ENCODE measurements around the gene SLC25A21. TPM values are rescaled to one million over a fixed set of nuclear protein-coding genes. Genes with fewer than 3 reads are reported as not detected.

SLC25A21 gene
- total and polyA plus RNA-seq, 2 experiments from 2014 or later = 10.6 to 12.1 TPM

DNA sequence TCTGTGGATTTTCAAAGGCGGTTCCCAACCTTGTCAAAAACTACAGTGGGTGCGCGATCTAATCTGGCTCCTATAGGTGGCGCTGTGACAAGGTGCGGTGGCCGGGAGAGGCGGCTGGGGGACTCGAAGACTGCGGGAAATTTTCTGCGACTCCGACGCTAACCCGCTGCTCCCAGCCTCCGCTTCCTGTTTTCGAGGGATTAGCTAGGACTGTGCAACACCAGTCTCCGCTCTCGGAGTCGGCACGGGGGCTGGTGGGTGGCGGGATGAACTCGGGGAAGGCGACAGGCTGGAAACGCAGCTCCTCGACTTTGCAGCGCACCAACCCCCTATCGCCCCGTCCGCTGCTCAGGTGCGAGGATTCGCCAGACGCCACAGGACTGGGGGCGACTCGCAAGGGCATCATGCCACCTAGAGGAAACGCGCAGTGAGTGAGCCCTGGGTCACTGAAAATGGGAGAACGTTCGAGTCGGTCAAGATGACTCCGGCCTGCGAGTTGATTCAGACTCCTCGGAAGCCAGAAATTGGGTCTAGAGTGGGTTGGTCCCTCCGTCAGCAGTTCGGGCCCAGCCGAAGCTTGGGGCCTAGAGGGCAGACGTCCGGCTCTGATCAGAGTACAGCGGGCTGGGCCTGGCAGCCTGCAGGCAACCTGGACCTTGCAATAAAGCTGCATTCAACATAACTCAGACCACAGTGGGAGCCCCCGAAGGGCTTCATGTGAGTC is 516.3 kb downstream of the SLC25A21 start:
- peak overlapping the region; percentile 78; the same call in 1 of the 2 replicates for H2AFZ ChIP-seq
- DNase-seq (ENCODE audit: low spot score) (peak; percentile 91), ATAC-seq (peak; percentile 28)
- peaks cover 100% of the 10 kb centered on the region for H3K27me3 Mint-ChIP-seq (ENCODE audit: insufficient read depth, low read depth, poor library complexity)
- peaks cover 35% of the 10 kb centered on the region for H3F3A ChIP-seq (replicated peaks; ENCODE audit: low read depth)
- no peak overlapping the region for H3K27ac Mint-ChIP-seq
- H3K9me3 Mint-ChIP-seq = no peaks in the 10 kb centered on the region; the same call in 2 of the 3 replicates
- no peak overlapping the region for H3K27ac ChIP-seq (ENCODE audit: low read depth)
- no peaks in the 10 kb centered on the region for H3K36me3 ChIP-seq (ENCODE audit: insufficient read depth)
- H3K4me3 ChIP-seq = peak overlapping the region; percentile 56
- peak overlapping the region; percentile 83 for H3K4me2 ChIP-seq
- no peaks in the 10 kb centered on the region; the same call in 2 of the 3 replicates for H3K36me3 Mint-ChIP-seq (ENCODE audit: low read depth)
- H3K4me1 Mint-ChIP-seq = peaks cover 48% of the 10 kb centered on the region
- H3K79me2 ChIP-seq (replicated peaks; ENCODE audit: insufficient read depth) = no peaks in the 10 kb centered on the region
- peaks cover 45% of the 10 kb centered on the region for H3K4me1 ChIP-seq (ENCODE audit: insufficient read depth)
- peak; percentile 92 for TF ChIP-seq EZH2 (IDR thresholded peaks at IDR 0.05; ENCODE audit: low read depth, unreplicated experiment)
- peak; percentile 69 for TF ChIP-seq EZH2phosphoT487 (IDR thresholded peaks at IDR 0.05; ENCODE audit: unreplicated experiment)
- TF ChIP-seq, protein P1, sequence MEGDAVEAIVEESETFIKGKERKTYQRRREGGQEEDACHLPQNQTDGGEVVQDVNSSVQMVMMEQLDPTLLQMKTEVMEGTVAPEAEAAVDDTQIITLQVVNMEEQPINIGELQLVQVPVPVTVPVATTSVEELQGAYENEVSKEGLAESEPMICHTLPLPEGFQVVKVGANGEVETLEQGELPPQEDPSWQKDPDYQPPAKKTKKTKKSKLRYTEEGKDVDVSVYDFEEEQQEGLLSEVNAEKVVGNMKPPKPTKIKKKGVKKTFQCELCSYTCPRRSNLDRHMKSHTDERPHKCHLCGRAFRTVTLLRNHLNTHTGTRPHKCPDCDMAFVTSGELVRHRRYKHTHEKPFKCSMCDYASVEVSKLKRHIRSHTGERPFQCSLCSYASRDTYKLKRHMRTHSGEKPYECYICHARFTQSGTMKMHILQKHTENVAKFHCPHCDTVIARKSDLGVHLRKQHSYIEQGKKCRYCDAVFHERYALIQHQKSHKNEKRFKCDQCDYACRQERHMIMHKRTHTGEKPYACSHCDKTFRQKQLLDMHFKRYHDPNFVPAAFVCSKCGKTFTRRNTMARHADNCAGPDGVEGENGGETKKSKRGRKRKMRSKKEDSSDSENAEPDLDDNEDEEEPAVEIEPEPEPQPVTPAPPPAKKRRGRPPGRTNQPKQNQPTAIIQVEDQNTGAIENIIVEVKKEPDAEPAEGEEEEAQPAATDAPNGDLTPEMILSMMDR (conservative IDR thresholded peaks at IDR 0.05; ENCODE audit: low read depth in 2 of 2) = peak; percentile 71 to 81
- no peak for TF ChIP-seq JUNB (IDR thresholded peaks at IDR 0.05; ENCODE audit: unreplicated experiment)
- peaks cover 64% of the 10 kb centered on the region for H4K20me1 ChIP-seq (replicated peaks; ENCODE audit: insufficient read depth)
- H3K9me2 ChIP-seq (ENCODE audit: insufficient read depth) = no peaks in the 10 kb centered on the region
- H3K27me3 ChIP-seq (ENCODE audit: insufficient read depth) = peaks cover 100% of the 10 kb centered on the region
- H3K4me3 Mint-ChIP-seq = peak overlapping the region; percentile 51

DNA sequence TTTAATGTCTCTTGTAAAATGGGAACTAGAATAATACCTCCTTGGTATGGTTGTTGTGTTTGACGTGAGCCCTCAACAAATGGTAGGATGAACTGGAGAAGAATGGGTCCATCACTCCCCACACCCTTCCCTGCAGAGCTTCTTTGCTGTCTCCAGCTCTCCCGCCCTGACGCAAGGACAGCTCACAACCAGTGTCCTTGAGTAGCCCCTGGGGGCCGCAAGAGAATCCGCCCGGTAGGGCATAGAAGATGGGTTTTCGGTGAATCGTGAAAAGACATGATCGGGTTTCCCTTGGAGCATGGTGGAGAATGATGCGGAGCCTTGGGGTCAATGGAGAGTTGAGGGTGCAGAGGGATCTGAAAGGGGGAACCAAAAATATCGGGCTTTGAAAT is 516.8 kb downstream of the SLC25A21 start:
- H3K27me3 Mint-ChIP-seq (ENCODE audit: insufficient read depth, low read depth, poor library complexity) = peaks cover 100% of the 10 kb centered on the region
- Histone ChIP-seq H3K79me2 (replicated peaks; ENCODE audit: insufficient read depth) (no peaks in the 10 kb centered on the region), H3K27ac (ENCODE audit: low read depth) (no peak overlapping the region), H3K4me3 (peak overlapping the region; percentile 56; the same call in 1 of the 2 replicates), H3K4me1 (ENCODE audit: insufficient read depth) (peaks cover 39% of the 10 kb centered on the region), H3F3A (replicated peaks; ENCODE audit: low read depth) (peaks cover 29% of the 10 kb centered on the region), H4K20me1 (replicated peaks; ENCODE audit: insufficient read depth) (peaks cover 64% of the 10 kb centered on the region), H3K9me2 (ENCODE audit: insufficient read depth) (no peaks in the 10 kb centered on the region), H2AFZ (peak overlapping the region; percentile 78; the same call in 1 of the 2 replicates), H3K4me2 (peak overlapping the region; percentile 83; the same call in 1 of the 2 replicates), H3K27me3 (ENCODE audit: insufficient read depth) (peaks cover 100% of the 10 kb centered on the region), H3K36me3 (ENCODE audit: insufficient read depth) (no peaks in the 10 kb centered on the region)
- ATAC-seq = peak; percentile 11
- no peaks in the 10 kb centered on the region; the same call in 2 of the 3 replicates for H3K36me3 Mint-ChIP-seq (ENCODE audit: low read depth)
- H3K4me1 Mint-ChIP-seq = peaks cover 46% of the 10 kb centered on the region
- H3K4me3 Mint-ChIP-seq = peak overlapping the region; percentile 51; the same call in 2 of the 3 replicates
- H3K27ac Mint-ChIP-seq = no peak overlapping the region
- no peaks in the 10 kb centered on the region; the same call in 2 of the 3 replicates for H3K9me3 Mint-ChIP-seq
- DNase-seq (ENCODE audit: low spot score) = peak; percentile 66
- no peak for TF ChIP-seq STAT1 (IDR thresholded peaks at IDR 0.05; ENCODE audit: unreplicated experiment)
- no peak for TF ChIP-seq CREB1 (CRISPR knock-in tag; IDR thresholded peaks at IDR 0.05; ENCODE audit: low read depth)
- no peak for TF ChIP-seq POLR2AphosphoS5 (IDR thresholded peaks at IDR 0.05; ENCODE audit: low read depth)
- TF ChIP-seq, protein P2, sequence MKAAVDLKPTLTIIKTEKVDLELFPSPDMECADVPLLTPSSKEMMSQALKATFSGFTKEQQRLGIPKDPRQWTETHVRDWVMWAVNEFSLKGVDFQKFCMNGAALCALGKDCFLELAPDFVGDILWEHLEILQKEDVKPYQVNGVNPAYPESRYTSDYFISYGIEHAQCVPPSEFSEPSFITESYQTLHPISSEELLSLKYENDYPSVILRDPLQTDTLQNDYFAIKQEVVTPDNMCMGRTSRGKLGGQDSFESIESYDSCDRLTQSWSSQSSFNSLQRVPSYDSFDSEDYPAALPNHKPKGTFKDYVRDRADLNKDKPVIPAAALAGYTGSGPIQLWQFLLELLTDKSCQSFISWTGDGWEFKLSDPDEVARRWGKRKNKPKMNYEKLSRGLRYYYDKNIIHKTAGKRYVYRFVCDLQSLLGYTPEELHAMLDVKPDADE (IDR thresholded peaks at IDR 0.05) = no peak
- no peak for TF ChIP-seq ZNF114 (CRISPR knock-in tag; IDR thresholded peaks at IDR 0.05)
- TF ChIP-seq, protein P3, sequence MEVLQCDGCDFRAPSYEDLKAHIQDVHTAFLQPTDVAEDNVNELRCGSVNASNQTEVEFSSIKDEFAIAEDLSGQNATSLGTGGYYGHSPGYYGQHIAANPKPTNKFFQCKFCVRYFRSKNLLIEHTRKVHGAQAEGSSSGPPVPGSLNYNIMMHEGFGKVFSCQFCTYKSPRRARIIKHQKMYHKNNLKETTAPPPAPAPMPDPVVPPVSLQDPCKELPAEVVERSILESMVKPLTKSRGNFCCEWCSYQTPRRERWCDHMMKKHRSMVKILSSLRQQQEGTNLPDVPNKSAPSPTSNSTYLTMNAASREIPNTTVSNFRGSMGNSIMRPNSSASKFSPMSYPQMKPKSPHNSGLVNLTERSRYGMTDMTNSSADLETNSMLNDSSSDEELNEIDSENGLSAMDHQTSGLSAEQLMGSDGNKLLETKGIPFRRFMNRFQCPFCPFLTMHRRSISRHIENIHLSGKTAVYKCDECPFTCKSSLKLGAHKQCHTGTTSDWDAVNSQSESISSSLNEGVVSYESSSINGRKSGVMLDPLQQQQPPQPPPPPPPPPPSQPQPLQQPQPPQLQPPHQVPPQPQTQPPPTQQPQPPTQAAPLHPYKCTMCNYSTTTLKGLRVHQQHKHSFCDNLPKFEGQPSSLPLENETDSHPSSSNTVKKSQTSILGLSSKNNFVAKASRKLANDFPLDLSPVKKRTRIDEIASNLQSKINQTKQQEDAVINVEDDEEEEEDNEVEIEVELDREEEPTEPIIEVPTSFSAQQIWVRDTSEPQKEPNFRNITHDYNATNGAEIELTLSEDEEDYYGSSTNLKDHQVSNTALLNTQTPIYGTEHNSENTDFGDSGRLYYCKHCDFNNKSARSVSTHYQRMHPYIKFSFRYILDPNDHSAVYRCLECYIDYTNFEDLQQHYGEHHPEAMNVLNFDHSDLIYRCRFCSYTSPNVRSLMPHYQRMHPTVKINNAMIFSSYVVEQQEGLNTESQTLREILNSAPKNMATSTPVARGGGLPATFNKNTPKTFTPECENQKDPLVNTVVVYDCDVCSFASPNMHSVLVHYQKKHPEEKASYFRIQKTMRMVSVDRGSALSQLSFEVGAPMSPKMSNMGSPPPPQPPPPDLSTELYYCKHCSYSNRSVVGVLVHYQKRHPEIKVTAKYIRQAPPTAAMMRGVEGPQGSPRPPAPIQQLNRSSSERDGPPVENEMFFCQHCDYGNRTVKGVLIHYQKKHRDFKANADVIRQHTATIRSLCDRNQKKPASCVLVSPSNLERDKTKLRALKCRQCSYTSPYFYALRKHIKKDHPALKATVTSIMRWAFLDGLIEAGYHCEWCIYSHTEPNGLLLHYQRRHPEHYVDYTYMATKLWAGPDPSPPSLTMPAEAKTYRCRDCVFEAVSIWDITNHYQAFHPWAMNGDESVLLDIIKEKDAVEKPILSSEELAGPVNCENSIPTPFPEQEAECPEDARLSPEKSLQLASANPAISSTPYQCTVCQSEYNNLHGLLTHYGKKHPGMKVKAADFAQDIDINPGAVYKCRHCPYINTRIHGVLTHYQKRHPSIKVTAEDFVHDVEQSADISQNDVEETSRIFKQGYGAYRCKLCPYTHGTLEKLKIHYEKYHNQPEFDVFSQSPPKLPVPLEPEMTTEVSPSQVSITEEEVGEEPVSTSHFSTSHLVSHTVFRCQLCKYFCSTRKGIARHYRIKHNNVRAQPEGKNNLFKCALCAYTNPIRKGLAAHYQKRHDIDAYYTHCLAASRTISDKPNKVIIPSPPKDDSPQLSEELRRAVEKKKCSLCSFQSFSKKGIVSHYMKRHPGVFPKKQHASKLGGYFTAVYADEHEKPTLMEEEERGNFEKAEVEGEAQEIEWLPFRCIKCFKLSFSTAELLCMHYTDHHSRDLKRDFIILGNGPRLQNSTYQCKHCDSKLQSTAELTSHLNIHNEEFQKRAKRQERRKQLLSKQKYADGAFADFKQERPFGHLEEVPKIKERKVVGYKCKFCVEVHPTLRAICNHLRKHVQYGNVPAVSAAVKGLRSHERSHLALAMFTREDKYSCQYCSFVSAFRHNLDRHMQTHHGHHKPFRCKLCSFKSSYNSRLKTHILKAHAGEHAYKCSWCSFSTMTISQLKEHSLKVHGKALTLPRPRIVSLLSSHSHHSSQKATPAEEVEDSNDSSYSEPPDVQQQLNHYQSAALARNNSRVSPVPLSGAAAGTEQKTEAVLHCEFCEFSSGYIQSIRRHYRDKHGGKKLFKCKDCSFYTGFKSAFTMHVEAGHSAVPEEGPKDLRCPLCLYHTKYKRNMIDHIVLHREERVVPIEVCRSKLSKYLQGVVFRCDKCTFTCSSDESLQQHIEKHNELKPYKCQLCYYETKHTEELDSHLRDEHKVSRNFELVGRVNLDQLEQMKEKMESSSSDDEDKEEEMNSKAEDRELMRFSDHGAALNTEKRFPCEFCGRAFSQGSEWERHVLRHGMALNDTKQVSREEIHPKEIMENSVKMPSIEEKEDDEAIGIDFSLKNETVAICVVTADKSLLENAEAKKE (CRISPR knock-in tag; IDR thresholded peaks at IDR 0.05) = no peak
- TF ChIP-seq NANOG (IDR thresholded peaks at IDR 0.05; ENCODE audit: borderline replicate concordance) = no peak
- TF ChIP-seq EZH2 (IDR thresholded peaks at IDR 0.05; ENCODE audit: low read depth, unreplicated experiment) = no peak
- no peak for TF ChIP-seq ZNF331 (CRISPR knock-in tag; IDR thresholded peaks at IDR 0.05; ENCODE audit: low read depth)

Data from GM23338 (cell line).